Measurements from ENCODE around the gene CLIC3.

GRCh38 chr9:136955202-136955942 lies 41.0 kb downstream of the CLIC3 start:
- TF ChIP-seq EZH2 (IDR thresholded peaks at IDR 0.05; ENCODE audit: low read depth) (no peak), CTCF (conservative IDR thresholded peaks at IDR 0.05) (no peak)
